MCF 10A (cell line): ENCODE results near the gene LSM10. TPM values are rescaled to one million over a fixed set of nuclear protein-coding genes. Genes with fewer than 3 reads are reported as not detected.

ENCODE experiments used
- BruUV-seq: library from RNA; stranded (reverse); fragments of 400-500 nt; replicated peaks from 2 replicates; lab custom pipeline; 2021; lab: Mats Ljungman, UMichigan
- CTCF ChIA-PET: fragments of 300-600 bp; sonication (Branson Sonifier 250); formaldehyde crosslinking; extraction: SDS; loops from one replicate; lab custom pipeline; 2021; ENCODE audit warnings: antibody characterized with exemption, inconsistent platforms; lab: Yijun Ruan, JAX
- POLR2A ChIA-PET: fragments of 300-600, 350-650 bp; sonication (Branson Sonifier 250); formaldehyde crosslinking; extraction: SDS; loops from one replicate; lab custom pipeline; 2020; ENCODE audit warnings: antibody characterized with exemption, inconsistent platforms; lab: Yijun Ruan, JAX
- DNase-seq: peaks from one replicate; pipeline ENCODE4 v3.0.0-alpha.2; 2018; ENCODE audit not compliant: unreplicated experiment
- H3K27ac Mint-ChIP-seq: one replicate; pipeline ENCODE4 v1.8.0; 2022; ENCODE audit warnings: mild to moderate bottlenecking, low read depth, mixed read lengths; ENCODE audit not compliant: unreplicated experiment
- H3K27me3 Mint-ChIP-seq: one replicate; pipeline ENCODE4 v1.8.0; 2022; ENCODE audit warnings: mixed read lengths; ENCODE audit not compliant: insufficient read depth, unreplicated experiment
- H3K36me3 Mint-ChIP-seq: one replicate; pipeline ENCODE4 v1.8.0; 2022; ENCODE audit warnings: mild to moderate bottlenecking, moderate library complexity, mixed read lengths; ENCODE audit not compliant: insufficient read depth, unreplicated experiment
- H3K4me1 Mint-ChIP-seq: one replicate; pipeline ENCODE4 v1.8.0; 2022; ENCODE audit warnings: mixed read lengths; ENCODE audit not compliant: insufficient read depth, unreplicated experiment
- H3K4me3 Mint-ChIP-seq: one replicate; pipeline ENCODE4 v1.8.0; 2022; ENCODE audit warnings: mild to moderate bottlenecking, moderate library complexity, mixed read lengths; ENCODE audit not compliant: unreplicated experiment
- H3K9me3 Mint-ChIP-seq: one replicate; pipeline ENCODE4 v1.8.0; 2022; ENCODE audit warnings: mixed read lengths; ENCODE audit not compliant: unreplicated experiment
- CTCF ChIP-seq: fragments of 200-600 bp; IDR thresholded peaks from one replicate; pipeline ENCODE4 v1.8.0; 2022; ENCODE audit warnings: antibody characterized with exemption, mild to moderate bottlenecking; ENCODE audit not compliant: unreplicated experiment
- intact Hi-C: fragments of 100-400 bp; cut with micrococcal nuclease; formaldehyde crosslinking; loops from 2 replicates; pipeline ENCODE4 v1.14.1; 2022
- total RNA-seq: library from RNA; stranded (reverse); gene quantifications from 2 replicates; pipeline ENCODE4 v1.2.3, GENCODE V29; 2022

Gene LSM10
- total RNA-seq, 1 experiment from 2014 or later, result 42.3 TPM

DNA sequence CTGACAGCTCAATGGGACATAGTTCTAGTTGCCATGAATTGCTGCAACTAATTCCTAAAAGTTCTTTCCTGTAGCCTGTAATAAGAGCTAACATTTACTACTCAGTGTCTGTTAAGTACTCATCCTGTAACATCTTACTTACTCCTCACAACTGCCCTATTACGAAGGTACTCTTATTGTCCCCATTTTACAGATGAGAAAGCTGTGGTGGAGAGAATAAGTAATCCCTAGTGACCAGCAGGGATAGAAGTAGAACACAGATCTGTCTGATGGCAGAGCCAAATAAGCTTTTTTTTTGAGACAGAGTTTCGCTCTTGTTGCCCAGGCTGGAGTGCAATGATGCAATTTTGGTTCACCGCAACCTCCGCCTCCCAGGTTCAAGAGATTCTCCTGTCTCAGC lies 15.0 kb downstream of the LSM10 start:
- Mint-ChIP-seq H3K27me3 (no peaks in the 10 kb centered on the region), H3K36me3 (peaks cover 21% of the 10 kb centered on the region), H3K4me1 (peaks cover 37% of the 10 kb centered on the region), H3K9me3 (no peaks in the 10 kb centered on the region), H3K27ac (no peak overlapping the region), H3K4me3 (no peak overlapping the region)
- ChIA-PET CTCF (interaction anchor here (0.8 to 1.8 kb wide), 3 partner anchors 14 to 33 kb away, joined by 3 to 7 read pairs (median 5); no protein-coding TSS in a partner anchor), POLR2A (interaction anchor here (1.1 kb wide), 1 partner anchor 33 kb away, joined by 3 read pairs; no protein-coding TSS in a partner anchor)
- no TSS peak for BruUV-seq
- DNase-seq, result no peak
- no peak for TF ChIP-seq CTCF
- intact Hi-C loops, result no loop called here

DNA sequence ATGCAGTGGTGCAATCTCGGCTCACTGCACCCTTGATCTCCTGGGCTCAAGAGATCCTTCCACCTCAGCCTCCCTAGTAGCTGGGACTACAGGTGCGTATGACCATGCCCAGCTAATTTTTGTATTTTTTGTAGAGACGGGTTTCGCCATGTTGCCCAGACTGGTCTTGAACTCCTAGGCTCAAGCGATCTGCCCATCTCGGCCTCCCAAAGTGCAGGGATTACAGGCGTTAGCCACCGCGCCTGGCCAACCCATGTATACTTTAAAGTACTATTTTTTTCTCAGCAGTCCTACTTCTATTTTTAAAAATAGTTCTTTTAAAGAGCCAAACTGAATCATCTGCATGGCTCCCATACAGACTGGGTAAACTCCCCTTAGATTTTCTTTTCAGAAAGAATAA lies 15.5 kb downstream of the LSM10 start:
- intact Hi-C loops, result no loop called here
- H3K9me3 Mint-ChIP-seq, result no peaks in the 10 kb centered on the region
- H3K4me1 Mint-ChIP-seq, result peaks cover 32% of the 10 kb centered on the region
- no peak for DNase-seq
- ChIA-PET POLR2A (interaction anchor here (0.6 to 1.1 kb wide), 2 partner anchors 33 to 244 kb away, joined by 3 to 5 read pairs; no protein-coding TSS in a partner anchor), CTCF (interaction anchor here (0.5 to 1.8 kb wide), 6 partner anchors 14 to 75 kb away, joined by 3 to 7 read pairs (median 3); no protein-coding TSS in a partner anchor)
- no peaks in the 10 kb centered on the region for H3K27me3 Mint-ChIP-seq
- TF ChIP-seq CTCF, result no peak
- H3K36me3 Mint-ChIP-seq, result peaks cover 21% of the 10 kb centered on the region
- no peak overlapping the region for H3K27ac Mint-ChIP-seq
- no peak overlapping the region for H3K4me3 Mint-ChIP-seq
- no TSS peak for BruUV-seq

DNA sequence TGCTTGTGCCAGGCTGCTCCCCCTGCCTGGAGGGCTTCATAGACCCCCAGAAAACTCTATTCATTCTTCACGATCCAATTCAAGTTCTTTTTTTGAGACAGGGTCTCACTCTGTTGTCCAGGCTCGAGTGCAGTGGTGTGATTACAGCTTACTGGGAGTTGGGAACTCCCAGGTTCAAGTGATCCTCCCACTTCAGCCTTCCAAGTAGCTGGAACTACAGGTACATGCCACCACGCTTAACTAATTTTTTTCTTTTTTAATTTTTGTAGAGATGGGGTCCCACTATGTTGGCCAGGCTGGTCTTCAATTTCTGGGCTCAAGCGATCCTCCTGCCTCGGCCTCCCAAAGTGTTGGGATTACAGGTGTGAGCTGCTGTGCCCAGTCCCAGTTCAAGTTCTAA lies 16.3 kb downstream of the LSM10 start:
- BruUV-seq, result no TSS peak
- no peak overlapping the region for H3K4me3 Mint-ChIP-seq
- no peak for TF ChIP-seq CTCF
- no peaks in the 10 kb centered on the region for H3K27me3 Mint-ChIP-seq
- no peak for DNase-seq
- CTCF ChIA-PET, result interaction anchor here (0.6 to 1.8 kb wide), 6 partner anchors 9 to 238 kb away, joined by 3 to 7 read pairs (median 4); no protein-coding TSS in a partner anchor
- peak overlapping the region; percentile 31 for H3K27ac Mint-ChIP-seq
- peaks cover 24% of the 10 kb centered on the region for H3K4me1 Mint-ChIP-seq
- intact Hi-C loops, result no loop called here
- no peaks in the 10 kb centered on the region for H3K9me3 Mint-ChIP-seq
- POLR2A ChIA-PET, result interaction anchor here (0.6 kb wide), 1 partner anchor 243 kb away, joined by 5 read pairs; no protein-coding TSS in a partner anchor
- peaks cover 16% of the 10 kb centered on the region for H3K36me3 Mint-ChIP-seq

- no TSS peak for BruUV-seq
- no peak for TF ChIP-seq CTCF
- intact Hi-C loops, result no loop called here
- no peak for DNase-seq
- H3K36me3 Mint-ChIP-seq, result peaks cover 15% of the 10 kb centered on the region
- ChIA-PET CTCF (interaction anchor here (0.8 to 1.0 kb wide), 2 partner anchors 11 to 38 kb away, joined by 4 read pairs; no protein-coding TSS in a partner anchor), POLR2A (no interaction called here)
- peaks cover 24% of the 10 kb centered on the region for H3K4me1 Mint-ChIP-seq
- H3K27me3 Mint-ChIP-seq, result no peaks in the 10 kb centered on the region
- no peaks in the 10 kb centered on the region for H3K9me3 Mint-ChIP-seq
- no peak overlapping the region for H3K4me3 Mint-ChIP-seq
- H3K27ac Mint-ChIP-seq, result no peak overlapping the region
Measured at GRCh38 chr1:36380782-36381181, 16.9 kb downstream of the LSM10 start.
